Measurements from ENCODE around the gene WASF2. TPM values are rescaled to one million over a fixed set of nuclear protein-coding genes. Genes with fewer than 3 reads are reported as not detected.

The WASF2 gene
- total RNA-seq, 4 donors from 2014 or later: 43.4 to 87.8 (median 60.5) TPM

- no peak for TF ChIP-seq CTCF (IDR thresholded peaks at IDR 0.05)
- ATAC-seq (ENCODE audit: low FRiP score) (no peak), DNase-seq (ENCODE audit: low spot score) (no peak)
Observed at GRCh38 chr1:27361553-27361952, 128.4 kb downstream of the WASF2 start.

DNA sequence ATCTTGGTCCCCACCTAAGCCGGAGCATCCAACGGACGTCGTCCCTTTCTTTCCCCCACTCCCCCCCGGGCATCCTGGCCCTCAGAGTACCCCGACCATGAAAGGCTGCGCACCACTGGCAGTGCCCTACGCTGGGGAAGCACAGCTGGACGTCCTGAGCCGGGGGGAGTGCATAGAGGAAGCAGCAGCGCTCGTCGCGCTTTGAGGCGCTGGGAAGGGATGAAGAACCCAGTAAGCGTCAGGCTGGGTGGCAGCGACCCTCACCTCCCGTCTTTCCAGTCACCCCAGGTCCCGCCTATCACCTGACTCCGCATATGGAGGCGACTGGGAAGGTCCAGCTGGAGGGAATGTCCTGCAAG, 128.9 kb downstream of the WASF2 start:
- ATAC-seq (ENCODE audit: low FRiP score): no peak
- TF ChIP-seq CTCF (IDR thresholded peaks at IDR 0.05): no peak
- no peak for DNase-seq (ENCODE audit: low spot score)

- no peak for DNase-seq (ENCODE audit: low spot score)
- no peak for ATAC-seq (ENCODE audit: low FRiP score)
Observed at GRCh38 chr1:27360159-27361043, 129.6 kb downstream of the WASF2 start.

GRCh38 chr1:27359822-27360158, 130.2 kb downstream of the WASF2 start:
- no peak for ATAC-seq (ENCODE audit: low FRiP score)
- DNase-seq (ENCODE audit: low spot score): no peak
- no peak for TF ChIP-seq CTCF (IDR thresholded peaks at IDR 0.05)

More at GRCh38 chr1:27360159-27361043, 129.6 kb downstream of the WASF2 start:
- no peak for TF ChIP-seq CTCF (IDR thresholded peaks at IDR 0.05)

GRCh38 chr1:27358928-27359313, 131.0 kb downstream of the WASF2 start:
- no peak for DNase-seq (ENCODE audit: low spot score)
- no peak for TF ChIP-seq CTCF (IDR thresholded peaks at IDR 0.05)
- no peak for ATAC-seq (ENCODE audit: low FRiP score)

GRCh38 chr1:27358038-27358927, 131.7 kb downstream of the WASF2 start:
- no peak for ATAC-seq (ENCODE audit: low FRiP score)
- DNase-seq (ENCODE audit: low spot score): no peak
- no peak for TF ChIP-seq CTCF (IDR thresholded peaks at IDR 0.05)
